ENCODE data around the gene THG1L. TPM values are rescaled to one million over a fixed set of nuclear protein-coding genes. Genes with fewer than 3 reads are reported as not detected.
"Not testable (repeated sequence)": the region's sequence is repeated elsewhere in the genome, so short reads cannot be mapped to it uniquely, and the experiment has no call there.

The THG1L gene
- total and polyA plus RNA-seq, 2 experiments from 2014 or later = 7.5 to 10.2 TPM

GRCh38 chr5:157718519-157718918 lies 12.7 kb upstream of the THG1L start:
- Histone ChIP-seq H3K27ac (no peak overlapping the region), H2AFZ (no peak overlapping the region), H3K4me3 (no peak overlapping the region), H3K4me2 (no peak overlapping the region), H3K36me3 (replicated peaks; ENCODE audit: insufficient read depth, low read depth) (no peaks in the 10 kb centered on the region), H3K79me2 (no peaks in the 10 kb centered on the region), H3K9me2 (replicated peaks; ENCODE audit: insufficient read depth) (no peaks in the 10 kb centered on the region), H4K20me1 (ENCODE audit: insufficient read depth, poor library complexity, severe bottlenecking) (no peaks in the 10 kb centered on the region), H3K4me1 (ENCODE audit: insufficient read depth) (no peaks in the 10 kb centered on the region), H3K27me3 (no peaks in the 10 kb centered on the region), H3K9me3 (ENCODE audit: low read depth) (no peaks in the 10 kb centered on the region)
- 13% methylated on average over 4 of the region's 4 CpGs for WGBS (ENCODE audit: low lambda C conversion rate, missing lambda C conversion rate)
- no peak for TF ChIP-seq EZH2 (IDR thresholded peaks at IDR 0.05; ENCODE audit: borderline replicate concordance)
- TF ChIP-seq CTCF (IDR thresholded peaks at IDR 0.05; ENCODE audit: poor library complexity) = peak; percentile 76
- peak; percentile 56 for DNase-seq (ENCODE audit: low spot score)

GRCh38 chr5:157719245-157719644 lies 12.0 kb upstream of the THG1L start:
- no peak overlapping the region for H3K27ac ChIP-seq

DNA sequence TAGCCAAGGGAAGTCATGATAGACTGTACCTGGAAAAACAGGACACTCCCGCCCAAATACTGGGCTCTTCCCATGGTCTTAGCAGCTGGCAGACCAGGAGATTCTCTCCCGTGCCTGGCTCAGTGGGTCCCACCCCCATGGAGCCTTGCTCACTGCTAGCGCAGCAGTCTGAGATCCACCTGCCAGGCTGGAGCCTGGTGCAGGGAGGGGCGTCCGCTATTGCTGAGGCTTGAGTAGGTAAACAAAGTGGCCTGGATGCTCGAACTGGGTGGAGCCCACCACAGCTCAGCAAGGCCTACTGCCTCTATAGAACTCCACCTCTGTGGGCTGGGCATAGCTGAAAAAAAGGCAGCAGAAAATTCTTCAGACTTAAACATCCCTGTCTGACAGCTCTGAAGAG lies 10.1 kb upstream of the THG1L start:
- Histone ChIP-seq H3K9me3 (ENCODE audit: low read depth) (no peaks in the 10 kb centered on the region), H3K4me2 (no peak overlapping the region), H3K4me3 (no peak overlapping the region), H2AFZ (no peak overlapping the region), H3K4me1 (ENCODE audit: insufficient read depth) (no peaks in the 10 kb centered on the region), H3K9me2 (replicated peaks; ENCODE audit: insufficient read depth) (no peaks in the 10 kb centered on the region), H3K79me2 (no peaks in the 10 kb centered on the region), H3K27ac (no peak overlapping the region), H3K36me3 (replicated peaks; ENCODE audit: insufficient read depth, low read depth) (no peaks in the 10 kb centered on the region), H3K27me3 (no peaks in the 10 kb centered on the region), H4K20me1 (ENCODE audit: insufficient read depth, poor library complexity, severe bottlenecking) (no peaks in the 10 kb centered on the region)
- 62% methylated on average over 6 of the region's 6 CpGs for WGBS (ENCODE audit: low lambda C conversion rate, missing lambda C conversion rate)
- DNase-seq (ENCODE audit: low spot score) = peak; percentile 8
- TF ChIP-seq EZH2 (IDR thresholded peaks at IDR 0.05; ENCODE audit: borderline replicate concordance) (no peak), EZH2phosphoT487 (IDR thresholded peaks at IDR 0.05; ENCODE audit: low read depth, severe bottlenecking, unreplicated experiment) (no peak), CTCF (IDR thresholded peaks at IDR 0.05; ENCODE audit: poor library complexity) (no peak)

More at GRCh38 chr5:157719245-157719644, 12.0 kb upstream of the THG1L start:
- Histone ChIP-seq H3K4me1 (ENCODE audit: insufficient read depth) (no peaks in the 10 kb centered on the region), H3K27me3 (no peaks in the 10 kb centered on the region), H2AFZ (no peak overlapping the region), H3K4me3 (no peak overlapping the region), H3K36me3 (replicated peaks; ENCODE audit: insufficient read depth, low read depth) (no peaks in the 10 kb centered on the region), H3K9me3 (ENCODE audit: low read depth) (no peaks in the 10 kb centered on the region), H3K9me2 (replicated peaks; ENCODE audit: insufficient read depth) (no peaks in the 10 kb centered on the region), H3K79me2 (no peaks in the 10 kb centered on the region), H3K4me2 (no peak overlapping the region), H4K20me1 (ENCODE audit: insufficient read depth, poor library complexity, severe bottlenecking) (no peaks in the 10 kb centered on the region)
- no peak for DNase-seq (ENCODE audit: low spot score)
- WGBS (ENCODE audit: low lambda C conversion rate, missing lambda C conversion rate) = 93% methylated on average over 2 of the region's 2 CpGs
- no peak for TF ChIP-seq CTCF (IDR thresholded peaks at IDR 0.05; ENCODE audit: poor library complexity)
- no peak for TF ChIP-seq EZH2phosphoT487 (IDR thresholded peaks at IDR 0.05; ENCODE audit: low read depth, severe bottlenecking, unreplicated experiment)
- no peak for TF ChIP-seq EZH2 (IDR thresholded peaks at IDR 0.05; ENCODE audit: borderline replicate concordance)

DNA sequence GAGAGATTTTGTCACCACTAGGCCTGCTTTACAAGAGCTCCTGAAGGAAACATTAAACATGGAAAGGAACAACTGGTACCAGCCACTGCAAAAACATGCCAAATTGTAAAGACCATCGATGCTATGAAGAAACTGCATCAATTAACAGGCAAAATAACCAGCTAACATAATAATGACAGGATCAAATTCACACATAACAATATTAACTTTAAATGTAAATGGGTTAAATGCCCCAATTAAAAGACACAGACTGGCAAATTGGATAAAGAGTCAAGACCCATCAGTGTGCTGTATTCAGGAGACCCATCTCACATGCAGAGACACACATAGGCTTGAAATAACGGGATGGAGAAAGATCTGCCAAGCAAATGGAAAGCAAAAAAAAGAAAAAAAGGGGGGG lies 8.3 kb upstream of the THG1L start:
- not testable (repeated sequence) for H3K9me3 ChIP-seq (ENCODE audit: low read depth); H3K27me3 ChIP-seq; H3K4me2 ChIP-seq; H3K36me3 ChIP-seq (replicated peaks; ENCODE audit: insufficient read depth, low read depth); H3K4me3 ChIP-seq; H2AFZ ChIP-seq; H3K79me2 ChIP-seq; H3K27ac ChIP-seq; H3K9me2 ChIP-seq (replicated peaks; ENCODE audit: insufficient read depth); H3K4me1 ChIP-seq (ENCODE audit: insufficient read depth); H4K20me1 ChIP-seq (ENCODE audit: insufficient read depth, poor library complexity, severe bottlenecking); DNase-seq (ENCODE audit: low spot score)
- WGBS (ENCODE audit: low lambda C conversion rate, missing lambda C conversion rate) = 81% methylated on average over 2 of the region's 2 CpGs

- H3K36me3 ChIP-seq (replicated peaks; ENCODE audit: insufficient read depth, low read depth); DNase-seq (ENCODE audit: low spot score); H4K20me1 ChIP-seq (ENCODE audit: insufficient read depth, poor library complexity, severe bottlenecking); H3K9me2 ChIP-seq (replicated peaks; ENCODE audit: insufficient read depth); H3K27me3 ChIP-seq; H3K4me1 ChIP-seq (ENCODE audit: insufficient read depth); H3K79me2 ChIP-seq; H3K4me2 ChIP-seq; H2AFZ ChIP-seq; H3K4me3 ChIP-seq; H3K27ac ChIP-seq; H3K9me3 ChIP-seq (ENCODE audit: low read depth): not testable (repeated sequence)
- 87% methylated on average over 2 of the region's 2 CpGs for whole genome bisulfite sequencing (ENCODE audit: low lambda C conversion rate, missing lambda C conversion rate)
Measured at GRCh38 chr5:157726607-157727006, 4.6 kb upstream of the THG1L start.

GRCh38 chr5:157727858-157728257 lies 3.4 kb upstream of the THG1L start:
- H3K79me2 ChIP-seq; H4K20me1 ChIP-seq (ENCODE audit: insufficient read depth, poor library complexity, severe bottlenecking); H3K4me2 ChIP-seq; H3K9me2 ChIP-seq (replicated peaks; ENCODE audit: insufficient read depth); H3K4me1 ChIP-seq (ENCODE audit: insufficient read depth); H3K4me3 ChIP-seq; DNase-seq (ENCODE audit: low spot score); H3K27me3 ChIP-seq; H3K36me3 ChIP-seq (replicated peaks; ENCODE audit: insufficient read depth, low read depth); H2AFZ ChIP-seq; H3K9me3 ChIP-seq (ENCODE audit: low read depth); H3K27ac ChIP-seq: not testable (repeated sequence)
- WGBS (ENCODE audit: low lambda C conversion rate, missing lambda C conversion rate) = 93% methylated on average over 1 of the region's 1 CpG

Data from hepatocyte (in vitro differentiated cells).